Retina (tissue), 1 donor: ENCODE results near the gene SYCE1L.
"Not testable (repeated sequence)": the region's sequence is repeated elsewhere in the genome, so short reads cannot be mapped to it uniquely, and the experiment has no call there.

Experiments
- DNase-seq: peaks from one replicate; pipeline ENCODE4 v3.0.0-alpha.2; 2016

SYCE1L gene

DNA sequence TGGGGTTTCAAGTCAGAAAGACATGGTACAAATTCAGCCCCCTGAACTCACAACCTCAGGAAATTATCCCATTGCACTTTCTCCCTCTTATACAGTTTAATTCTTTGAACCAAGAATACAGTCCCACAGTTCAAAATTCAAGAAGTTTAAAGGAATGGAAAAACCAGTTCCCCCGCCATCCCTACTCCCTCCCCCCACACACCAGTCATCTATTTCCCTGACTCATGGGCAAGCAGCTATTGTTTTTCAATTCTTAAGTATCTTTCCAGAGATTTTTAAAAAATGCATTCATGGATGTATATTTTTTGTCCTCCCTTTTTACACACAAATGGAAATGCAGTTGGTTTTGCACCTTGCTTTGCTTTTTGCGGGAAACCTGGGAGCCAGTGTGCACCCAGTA lies 7.3 kb downstream of the SYCE1L start:
- DNase-seq: no peak

- DNase-seq: no peak
Measured at GRCh38 chr16:77207030-77207429, 7.8 kb downstream of the SYCE1L start.

DNA sequence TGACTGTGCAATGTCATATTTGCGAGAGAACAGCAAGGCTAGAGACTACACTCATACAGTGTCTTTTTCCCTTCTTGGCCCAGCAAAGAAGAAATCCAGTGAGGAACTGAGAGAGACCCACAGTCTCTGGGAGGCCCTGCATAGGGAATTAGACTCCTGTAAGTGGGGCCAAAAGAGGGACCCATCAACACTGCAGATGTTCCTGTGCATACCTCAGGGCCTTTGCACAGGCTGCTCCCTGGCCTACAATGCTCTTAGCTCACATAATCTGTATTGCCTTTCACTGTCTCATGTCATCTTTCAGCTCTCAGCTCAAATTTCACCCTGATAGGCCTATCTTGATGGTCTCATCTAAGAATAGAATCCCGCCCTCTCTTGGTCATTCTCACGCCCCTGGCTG lies 9.2 kb downstream of the SYCE1L start:
- no peak for DNase-seq

DNA sequence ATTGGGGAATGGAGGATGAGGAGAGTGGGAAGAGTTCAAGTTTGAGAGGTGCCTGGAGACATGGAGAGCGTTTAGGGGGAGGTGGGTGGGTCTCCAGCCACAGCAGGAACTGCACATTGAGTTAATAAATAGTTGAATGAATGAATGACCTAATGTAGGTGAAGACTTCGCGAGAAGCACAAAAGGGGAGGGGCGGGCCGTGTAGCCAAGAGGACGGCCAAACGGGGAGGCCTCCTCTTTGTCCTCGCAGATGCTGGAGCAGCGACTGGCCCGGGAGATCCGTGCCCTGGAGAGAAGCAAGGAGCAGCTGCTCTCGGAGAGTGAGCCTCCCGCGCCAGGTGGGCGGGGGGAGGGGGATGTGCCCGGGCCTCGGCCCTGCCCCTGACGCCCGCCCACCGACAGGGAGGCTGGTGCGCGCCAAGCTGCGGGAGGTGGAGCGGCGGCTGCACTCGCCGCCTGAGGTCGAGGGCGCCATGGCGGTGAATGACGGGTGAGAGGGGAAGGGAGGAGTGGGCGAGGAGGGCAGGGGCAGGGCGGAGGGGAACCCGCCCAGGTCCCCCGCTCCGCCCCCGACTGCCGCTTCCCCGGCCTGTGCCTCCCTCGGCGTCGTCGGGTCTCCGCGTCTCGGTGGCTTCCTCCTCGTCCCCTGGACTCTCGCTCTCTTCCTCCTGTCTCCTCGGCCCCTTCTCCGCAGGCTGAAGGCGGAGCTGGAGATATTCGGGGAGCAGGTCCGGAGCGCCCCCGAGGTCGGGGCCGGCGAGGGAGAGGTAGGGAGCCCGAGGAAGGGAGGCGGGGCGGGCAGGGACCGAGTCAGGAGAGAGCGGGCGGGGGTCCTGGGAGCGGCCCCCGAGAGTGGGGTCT lies 12.9 kb downstream of the SYCE1L start:
- DNase-seq: peak; percentile 93

GRCh38 chr16:77212741-77213541 lies 13.7 kb downstream of the SYCE1L start:
- peak; percentile 91 for DNase-seq

- no peak for DNase-seq
Measured at GRCh38 chr16:77213542-77214106, 14.4 kb downstream of the SYCE1L start.

DNA sequence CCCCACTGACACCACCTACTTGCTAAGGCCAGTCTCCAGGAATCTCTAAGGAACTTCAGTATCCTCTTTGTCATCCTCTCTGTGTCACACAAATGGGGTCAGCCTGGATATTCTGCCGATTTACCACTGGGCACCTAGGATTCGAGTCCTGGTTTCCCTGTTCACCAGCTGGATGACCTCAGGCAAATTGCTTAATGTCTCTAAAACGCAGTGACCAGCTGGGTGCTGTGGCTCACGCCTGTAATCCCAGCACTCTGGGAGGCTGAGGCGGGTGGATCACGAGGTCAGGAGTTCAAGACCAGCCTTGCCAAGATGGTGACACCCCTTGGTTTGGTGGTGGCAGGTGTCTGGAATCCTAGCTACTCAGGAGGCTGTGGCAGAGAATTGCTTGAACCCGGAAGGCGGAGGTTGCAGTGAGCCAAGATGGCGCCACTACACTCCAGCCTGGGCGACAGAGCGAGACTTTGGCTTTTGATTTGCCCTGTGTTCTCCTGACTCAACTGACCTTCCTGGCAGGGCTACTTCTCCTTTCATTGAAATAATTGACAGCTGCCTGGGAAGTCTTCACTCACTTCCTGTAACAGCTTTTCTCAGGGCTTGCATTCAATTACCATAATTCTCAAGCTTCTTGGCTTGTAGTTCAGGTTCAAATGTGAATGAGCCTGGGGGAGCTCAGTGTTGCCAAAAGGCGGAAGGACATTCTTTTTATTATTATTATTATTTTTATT lies 15.4 kb downstream of the SYCE1L start:
- no peak for DNase-seq

DNA sequence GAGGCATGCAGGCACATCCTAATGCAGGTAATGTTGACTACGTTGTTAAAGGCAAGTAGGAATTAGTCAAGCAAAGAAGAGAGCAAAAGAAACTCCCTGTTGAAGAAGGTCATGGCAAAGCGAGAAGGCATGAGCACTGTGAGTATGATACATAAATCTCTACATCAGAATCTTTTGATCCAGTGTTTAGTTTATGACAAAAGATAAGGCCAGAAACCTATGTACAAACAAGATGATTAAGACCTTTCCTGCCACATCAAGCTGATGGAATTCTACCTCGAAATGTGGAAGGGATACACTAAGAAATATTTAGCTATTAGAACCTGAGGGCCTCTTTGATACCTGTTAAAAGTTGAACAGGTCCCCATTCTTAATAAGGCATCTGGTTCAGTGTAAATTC lies 20.2 kb downstream of the SYCE1L start:
- no peak for DNase-seq

DNA sequence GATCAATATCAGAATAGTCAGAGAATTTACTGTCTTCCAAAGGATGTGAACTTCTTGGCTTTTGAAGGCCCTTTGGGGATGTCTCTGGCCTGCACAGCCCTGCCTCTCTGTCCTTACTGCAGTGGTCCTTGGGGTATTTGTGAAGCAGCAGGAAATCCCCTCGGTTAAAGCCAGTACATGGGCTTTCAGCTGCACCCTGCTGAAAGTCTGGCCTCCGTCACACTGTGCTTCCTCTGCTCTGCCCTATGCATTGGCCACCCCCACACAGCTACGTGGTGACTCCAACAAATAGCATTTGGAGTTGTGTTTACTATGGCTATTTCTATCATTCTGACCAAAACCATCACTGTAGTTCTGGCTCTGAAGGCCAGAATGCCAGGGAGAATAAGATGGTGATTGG lies 21.2 kb downstream of the SYCE1L start:
- DNase-seq: no peak

- no peak for DNase-seq
Measured at GRCh38 chr16:77221482-77221881, 22.3 kb downstream of the SYCE1L start.

DNA sequence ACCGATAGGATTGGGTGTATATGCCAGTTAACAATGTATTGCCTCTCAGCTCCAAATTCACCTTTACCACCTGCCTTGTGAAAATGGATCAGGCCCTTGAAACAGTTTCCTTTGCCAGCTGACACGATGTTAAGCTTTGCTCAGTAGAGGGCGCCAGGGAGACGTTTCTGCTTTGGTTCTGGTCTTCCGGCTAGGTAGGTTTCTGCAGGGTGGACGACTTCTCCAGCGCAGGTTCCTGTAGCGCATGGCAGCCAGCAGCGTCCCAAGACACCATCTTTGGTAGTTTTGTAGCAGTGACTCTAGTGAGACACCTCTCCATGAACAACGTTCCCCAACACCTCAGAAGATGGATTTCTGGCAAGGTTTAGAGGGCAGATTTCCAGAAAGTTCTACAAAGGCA lies 24.0 kb downstream of the SYCE1L start:
- DNase-seq: no peak

DNA sequence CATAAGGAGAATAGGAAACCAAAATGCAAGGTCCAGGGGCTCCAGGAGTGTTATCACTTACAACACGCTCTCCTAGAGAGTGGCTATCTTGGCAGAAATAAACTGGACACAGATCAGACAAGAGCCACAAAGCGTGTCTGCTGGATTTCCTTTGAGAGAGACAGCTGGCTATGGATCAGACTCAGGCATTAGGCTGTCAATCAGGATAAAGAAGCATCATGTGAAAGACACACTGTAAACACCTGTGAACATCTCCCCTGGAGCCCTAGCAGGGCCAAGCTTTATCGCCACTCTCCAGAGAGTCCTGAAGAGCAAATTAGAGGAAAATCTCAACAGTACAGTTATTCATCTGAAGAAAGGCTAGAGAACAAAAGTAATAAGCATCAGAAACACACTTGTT lies 26.0 kb downstream of the SYCE1L start:
- no peak for DNase-seq

- DNase-seq: no peak
Measured at GRCh38 chr16:77227745-77228144, 28.5 kb downstream of the SYCE1L start.

- no peak for DNase-seq
Measured at GRCh38 chr16:77231047-77231446, 31.8 kb downstream of the SYCE1L start.

GRCh38 chr16:77233799-77234519 lies 34.8 kb downstream of the SYCE1L start:
- no peak for DNase-seq

DNA sequence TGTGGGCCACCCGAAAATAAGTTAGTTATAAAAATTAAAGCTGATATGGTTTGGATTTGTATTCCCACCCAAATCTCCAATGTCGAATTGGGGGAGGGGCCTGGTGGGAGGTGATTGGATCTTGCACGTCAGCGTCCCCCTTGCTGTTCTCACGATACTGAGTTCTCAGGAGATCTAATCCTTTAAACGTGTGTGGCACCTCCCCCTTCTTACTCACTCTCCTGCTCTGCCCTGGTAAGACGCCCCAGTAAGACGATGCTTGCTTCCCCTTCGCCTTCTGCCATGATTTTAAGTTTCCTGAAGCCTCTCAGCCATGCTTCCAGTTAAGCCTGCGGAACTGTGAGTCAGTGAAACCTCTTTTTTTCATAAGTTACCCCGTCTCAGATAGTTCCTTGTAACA lies 35.4 kb downstream of the SYCE1L start:
- no peak for DNase-seq

DNA sequence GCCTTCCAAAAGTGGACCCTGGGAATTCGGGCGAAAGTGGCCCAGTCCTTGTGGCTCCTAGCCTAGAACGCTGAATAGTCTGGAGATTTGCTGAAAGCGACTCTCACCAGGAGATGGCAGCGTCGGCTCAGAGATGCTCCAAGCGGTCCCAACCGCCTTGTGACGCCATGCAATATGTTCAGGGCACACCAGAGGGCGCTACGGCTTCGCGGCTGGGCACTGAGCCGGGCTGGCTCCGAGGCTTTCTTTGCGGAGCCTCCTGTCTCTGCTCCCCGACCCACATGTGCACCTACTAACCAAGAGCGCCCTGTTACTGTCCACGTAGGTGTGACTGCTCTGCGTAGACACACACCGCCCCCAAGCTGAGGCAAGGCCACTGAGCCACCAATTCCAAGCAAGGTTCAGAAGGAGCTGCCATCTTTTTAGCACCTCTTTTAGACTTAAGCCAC lies 36.9 kb downstream of the SYCE1L start:
- peak; percentile 95 for DNase-seq

GRCh38 chr16:77238593-77238992 lies 39.4 kb downstream of the SYCE1L start:
- DNase-seq: no peak

DNA sequence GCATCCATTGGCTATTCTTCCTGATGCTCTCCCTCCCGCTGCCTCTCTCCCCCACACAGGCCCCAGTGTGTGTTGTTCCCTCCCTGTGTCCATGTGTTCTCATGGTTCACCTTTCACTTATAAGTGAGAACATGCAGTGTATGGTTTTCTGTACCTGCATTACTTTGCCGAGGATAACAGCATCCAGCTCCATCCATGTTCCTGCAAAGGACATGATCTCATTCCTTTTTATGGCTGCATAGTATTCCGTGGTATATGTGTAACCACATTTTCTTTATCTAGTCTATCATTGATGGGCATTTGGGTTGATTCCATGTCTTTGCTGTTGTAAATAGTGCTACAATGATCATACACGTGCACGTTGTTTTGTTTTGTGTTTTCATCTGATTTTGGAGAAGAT lies 43.3 kb downstream of the SYCE1L start:
- DNase-seq: not testable (repeated sequence)

- DNase-seq: no peak
Measured at GRCh38 chr16:77246150-77246549, 46.9 kb downstream of the SYCE1L start.

- no peak for DNase-seq
Measured at GRCh38 chr16:77250400-77250799, 51.2 kb downstream of the SYCE1L start.
